ENCODE data around the gene MLLT10.

Gene MLLT10

GRCh38 chr10:21661935-21662334, 127.9 kb downstream of the MLLT10 start:
- no peaks in the 10 kb centered on the region for H3K9me3 Mint-ChIP-seq
- DNase-seq (ENCODE audit: low spot score in 2 of 2): no peak
- no peak overlapping the region for H3K27ac Mint-ChIP-seq
- H3K4me1 Mint-ChIP-seq: peaks cover 17% of the 10 kb centered on the region
- no peaks in the 10 kb centered on the region for H3K27me3 Mint-ChIP-seq
- H3K36me3 Mint-ChIP-seq: peaks cover 12% of the 10 kb centered on the region
- H3K4me3 Mint-ChIP-seq: no peak overlapping the region
- ATAC-seq (ENCODE audit: low read depth): no peak

DNA sequence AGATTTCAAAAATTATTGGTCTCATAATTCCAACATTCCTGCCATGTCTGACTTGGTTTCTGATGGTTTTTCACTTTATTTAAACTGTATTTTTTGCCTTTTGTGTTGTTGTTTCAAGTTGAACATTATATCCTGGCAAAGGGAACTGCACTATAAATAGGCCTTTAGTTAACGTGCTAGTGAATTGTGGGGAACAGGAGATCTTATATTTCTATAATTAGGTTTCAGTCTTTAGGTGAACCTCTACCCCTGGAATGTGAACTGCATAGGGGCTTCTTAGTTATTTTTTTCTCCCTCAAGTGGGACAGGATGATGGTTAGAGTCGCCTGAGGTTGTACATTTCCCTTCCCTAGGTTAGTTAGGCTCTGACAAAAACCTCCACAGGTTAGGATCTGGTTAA, 128.6 kb downstream of the MLLT10 start:
- ATAC-seq (ENCODE audit: low read depth) (no peak), DNase-seq (ENCODE audit: low spot score in 2 of 2) (no peak)
- peaks cover 17% of the 10 kb centered on the region for H3K4me1 Mint-ChIP-seq
- H3K27ac Mint-ChIP-seq: no peak overlapping the region
- H3K4me3 Mint-ChIP-seq: no peak overlapping the region
- no peaks in the 10 kb centered on the region for H3K27me3 Mint-ChIP-seq
- H3K9me3 Mint-ChIP-seq: no peaks in the 10 kb centered on the region
- peaks cover 14% of the 10 kb centered on the region for H3K36me3 Mint-ChIP-seq

DNA sequence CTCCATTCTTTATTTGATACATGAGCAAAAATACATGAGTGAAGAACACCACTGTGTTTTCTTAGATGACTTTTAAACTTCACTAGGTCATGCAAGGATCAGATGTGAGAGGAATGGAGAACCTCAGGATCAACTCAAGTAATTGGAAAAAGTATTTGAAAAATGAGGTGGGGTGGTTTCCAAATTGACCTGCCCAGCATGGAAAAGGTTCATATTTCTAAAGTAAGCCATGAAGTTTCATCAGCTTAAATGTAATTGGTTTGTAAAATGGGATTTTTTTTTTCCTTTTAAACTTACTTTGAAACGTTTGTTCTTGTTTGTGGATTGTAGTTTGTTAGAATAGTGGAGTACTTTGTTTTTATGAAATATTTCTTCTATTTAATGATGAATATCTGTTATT, 134.8 kb downstream of the MLLT10 start:
- H3K36me3 Mint-ChIP-seq: peaks cover 19% of the 10 kb centered on the region
- peaks cover 17% of the 10 kb centered on the region for H3K4me1 Mint-ChIP-seq
- no peak overlapping the region for H3K4me3 Mint-ChIP-seq
- H3K27me3 Mint-ChIP-seq: no peaks in the 10 kb centered on the region
- ATAC-seq (ENCODE audit: low read depth): no peak
- H3K9me3 Mint-ChIP-seq: no peaks in the 10 kb centered on the region
- no peak for DNase-seq (ENCODE audit: low spot score in 2 of 2)
- H3K27ac Mint-ChIP-seq: no peak overlapping the region

DNA sequence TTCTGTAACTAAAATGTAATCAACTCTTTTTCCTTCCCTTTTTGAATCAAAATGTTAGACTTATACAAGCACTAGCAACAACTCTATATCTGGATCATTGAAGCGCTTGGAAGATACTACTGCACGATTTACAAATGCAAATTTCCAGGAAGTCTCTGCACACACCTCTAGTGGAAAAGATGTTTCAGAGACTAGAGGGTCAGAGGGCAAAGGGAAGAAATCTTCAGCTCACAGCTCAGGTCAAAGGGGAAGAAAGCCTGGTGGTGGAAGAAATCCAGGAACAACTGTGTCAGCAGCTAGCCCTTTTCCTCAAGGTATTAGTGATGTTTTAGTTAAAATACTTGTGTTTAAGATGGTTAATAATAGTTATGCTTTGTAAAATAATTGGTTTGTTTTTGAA, 136.4 kb downstream of the MLLT10 start:
- no peak overlapping the region for H3K4me3 Mint-ChIP-seq
- peaks cover 21% of the 10 kb centered on the region for H3K36me3 Mint-ChIP-seq
- peaks cover 21% of the 10 kb centered on the region for H3K4me1 Mint-ChIP-seq
- H3K9me3 Mint-ChIP-seq: no peaks in the 10 kb centered on the region
- no peak for DNase-seq (ENCODE audit: low spot score in 2 of 2)
- peak overlapping the region; percentile 38 for H3K27ac Mint-ChIP-seq
- no peak for ATAC-seq (ENCODE audit: low read depth)
- H3K27me3 Mint-ChIP-seq: no peaks in the 10 kb centered on the region

GRCh38 chr10:21673668-21674067, 139.6 kb downstream of the MLLT10 start:
- Mint-ChIP-seq H3K36me3 (peaks cover 14% of the 10 kb centered on the region), H3K9me3 (no peaks in the 10 kb centered on the region), H3K27ac (no peak overlapping the region), H3K4me3 (no peak overlapping the region), H3K27me3 (no peaks in the 10 kb centered on the region), H3K4me1 (peaks cover 17% of the 10 kb centered on the region)
- ATAC-seq (ENCODE audit: low read depth): no peak
- DNase-seq (ENCODE audit: low spot score in 2 of 2): no peak

GRCh38 chr10:21675157-21675796, 141.2 kb downstream of the MLLT10 start:
- DNase-seq (ENCODE audit: low spot score in 2 of 2) (peak; percentile 11 to 16), ATAC-seq (ENCODE audit: low read depth) (no peak)
- Mint-ChIP-seq H3K27ac (no peak overlapping the region), H3K36me3 (peaks cover 9% of the 10 kb centered on the region), H3K4me3 (no peak overlapping the region), H3K9me3 (no peaks in the 10 kb centered on the region), H3K27me3 (no peaks in the 10 kb centered on the region), H3K4me1 (peaks cover 7% of the 10 kb centered on the region)

DNA sequence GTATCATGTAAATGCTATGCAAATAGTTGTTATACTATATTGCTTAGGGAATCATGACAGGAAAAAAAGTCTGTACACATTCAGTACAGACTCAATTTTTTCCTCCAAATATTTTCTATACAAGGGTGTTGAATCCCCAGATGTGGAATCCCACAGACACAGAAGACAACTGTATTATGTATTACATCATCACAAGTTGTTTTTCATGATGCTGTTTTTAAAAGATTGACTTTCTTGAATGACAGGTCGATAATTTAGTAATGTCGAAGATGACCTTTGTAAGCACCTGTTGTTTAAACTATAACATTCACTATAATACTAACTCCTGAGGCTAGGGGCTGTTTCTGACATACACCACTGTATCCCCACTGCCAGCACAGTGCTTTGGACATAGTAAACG, 143.5 kb downstream of the MLLT10 start:
- no peaks in the 10 kb centered on the region for H3K27me3 Mint-ChIP-seq
- DNase-seq (ENCODE audit: low spot score in 2 of 2) (no peak), ATAC-seq (ENCODE audit: low read depth) (no peak)
- peaks cover 12% of the 10 kb centered on the region for H3K36me3 Mint-ChIP-seq
- H3K9me3 Mint-ChIP-seq: no peaks in the 10 kb centered on the region
- peaks cover 4% of the 10 kb centered on the region for H3K4me1 Mint-ChIP-seq
- no peak overlapping the region for H3K4me3 Mint-ChIP-seq
- H3K27ac Mint-ChIP-seq: no peak overlapping the region

GRCh38 chr10:21681156-21681555, 147.1 kb downstream of the MLLT10 start:
- no peak for ATAC-seq (ENCODE audit: low read depth)
- DNase-seq (ENCODE audit: low spot score in 2 of 2): no peak
- Mint-ChIP-seq H3K4me3 (no peak overlapping the region), H3K4me1 (no peaks in the 10 kb centered on the region), H3K27me3 (no peaks in the 10 kb centered on the region), H3K9me3 (no peaks in the 10 kb centered on the region), H3K27ac (no peak overlapping the region), H3K36me3 (peaks cover 18% of the 10 kb centered on the region)

GRCh38 chr10:21687266-21688008, 153.4 kb downstream of the MLLT10 start:
- ATAC-seq (ENCODE audit: low read depth): no peak
- no peak for DNase-seq (ENCODE audit: low spot score in 2 of 2)
- Mint-ChIP-seq H3K27ac (peak overlapping the region; percentile 29), H3K4me3 (no peak overlapping the region), H3K27me3 (no peaks in the 10 kb centered on the region), H3K36me3 (peaks cover 36% of the 10 kb centered on the region), H3K4me1 (peaks cover 10% of the 10 kb centered on the region), H3K9me3 (no peaks in the 10 kb centered on the region)

- H3K36me3 Mint-ChIP-seq: peaks cover 36% of the 10 kb centered on the region
- ATAC-seq (ENCODE audit: low read depth): no peak
- H3K4me1 Mint-ChIP-seq: peaks cover 10% of the 10 kb centered on the region
- no peaks in the 10 kb centered on the region for H3K27me3 Mint-ChIP-seq
- no peak overlapping the region for H3K27ac Mint-ChIP-seq
- no peak overlapping the region for H3K4me3 Mint-ChIP-seq
- no peak for DNase-seq (ENCODE audit: low spot score in 2 of 2)
- H3K9me3 Mint-ChIP-seq: no peaks in the 10 kb centered on the region
Measured at GRCh38 chr10:21688009-21688332, 153.9 kb downstream of the MLLT10 start.

DNA sequence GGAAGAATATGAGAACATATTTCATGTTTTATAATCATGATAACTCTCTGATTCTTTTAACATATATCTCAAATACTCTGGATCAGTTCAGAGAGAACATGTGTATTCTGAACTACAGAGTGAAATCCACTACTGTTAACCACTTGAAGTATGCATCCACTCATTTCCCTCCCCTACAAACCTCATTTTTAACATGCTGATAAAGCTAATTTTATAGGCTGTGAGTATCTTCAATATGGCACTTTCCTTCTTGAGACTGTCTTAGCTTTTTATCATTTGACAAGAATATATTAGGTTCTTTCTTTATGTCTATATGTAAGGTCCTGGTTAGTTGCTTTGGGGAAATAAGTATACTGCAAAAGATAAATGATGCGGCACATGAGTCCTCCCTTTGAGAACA, 154.8 kb downstream of the MLLT10 start:
- Mint-ChIP-seq H3K4me3 (no peak overlapping the region), H3K27me3 (no peaks in the 10 kb centered on the region), H3K36me3 (peaks cover 38% of the 10 kb centered on the region), H3K4me1 (peaks cover 10% of the 10 kb centered on the region), H3K27ac (no peak overlapping the region), H3K9me3 (no peaks in the 10 kb centered on the region)
- DNase-seq (ENCODE audit: low spot score in 2 of 2): no peak
- ATAC-seq (ENCODE audit: low read depth): no peak

DNA sequence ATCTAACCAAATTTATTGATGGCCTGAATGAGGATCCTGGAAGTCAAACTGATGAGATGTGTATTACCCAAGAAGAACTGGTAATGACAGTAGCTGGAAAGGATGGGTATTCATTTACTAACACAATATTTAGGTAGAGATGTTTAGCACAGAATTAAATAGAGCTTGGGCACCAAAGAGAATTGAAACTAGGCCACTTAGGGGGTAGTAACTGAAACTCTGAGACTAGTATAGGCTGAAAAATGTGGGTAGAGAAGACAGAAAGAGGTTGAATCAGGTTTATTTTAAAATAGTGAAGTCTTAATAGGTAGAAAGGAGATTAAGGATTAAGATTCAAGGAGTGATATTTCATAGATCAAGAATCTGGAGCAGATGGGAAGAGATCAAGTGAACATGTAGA, 155.8 kb downstream of the MLLT10 start:
- Mint-ChIP-seq H3K36me3 (peaks cover 30% of the 10 kb centered on the region), H3K4me1 (peaks cover 10% of the 10 kb centered on the region), H3K9me3 (no peaks in the 10 kb centered on the region), H3K27me3 (no peaks in the 10 kb centered on the region), H3K4me3 (no peak overlapping the region), H3K27ac (peak overlapping the region; percentile 25)
- DNase-seq (ENCODE audit: low spot score in 2 of 2): no peak
- no peak for ATAC-seq (ENCODE audit: low read depth)

- Mint-ChIP-seq H3K27ac (peak overlapping the region; percentile 33), H3K4me3 (no peak overlapping the region), H3K27me3 (no peaks in the 10 kb centered on the region), H3K4me1 (peaks cover 4% of the 10 kb centered on the region), H3K36me3 (peaks cover 37% of the 10 kb centered on the region), H3K9me3 (peaks cover under 1% of the 10 kb centered on the region)
- DNase-seq (ENCODE audit: low spot score in 2 of 2) (no peak), ATAC-seq (ENCODE audit: low read depth) (no peak)
Measured at GRCh38 chr10:21692916-21693315, 158.9 kb downstream of the MLLT10 start.

GRCh38 chr10:21693418-21693817, 159.4 kb downstream of the MLLT10 start:
- Mint-ChIP-seq H3K9me3 (peaks cover 4% of the 10 kb centered on the region), H3K27ac (peak overlapping the region; percentile 33), H3K4me1 (peaks cover 6% of the 10 kb centered on the region), H3K4me3 (no peak overlapping the region), H3K36me3 (peaks cover 42% of the 10 kb centered on the region), H3K27me3 (no peaks in the 10 kb centered on the region)
- DNase-seq (ENCODE audit: low spot score in 2 of 2): no peak
- no peak for ATAC-seq (ENCODE audit: low read depth)

DNA sequence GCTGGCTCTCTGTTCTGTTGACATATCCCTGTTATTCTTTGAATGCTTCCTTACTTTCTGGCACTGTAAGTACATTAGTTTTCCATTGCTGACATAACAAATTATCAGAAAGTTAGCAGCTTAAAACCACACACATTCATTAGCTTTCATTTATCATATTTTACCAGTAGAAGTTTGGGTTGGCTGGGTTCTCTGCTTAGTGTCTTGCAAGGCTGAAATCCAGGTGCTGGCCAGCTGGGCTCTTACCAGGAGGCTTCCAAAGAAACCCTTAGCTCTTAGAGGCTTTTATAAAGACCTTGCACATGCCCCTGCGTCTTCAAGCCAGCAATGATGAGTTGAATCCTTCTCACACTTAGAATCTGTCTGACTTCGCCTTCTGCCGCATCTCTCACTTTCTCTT, 160.6 kb downstream of the MLLT10 start:
- Mint-ChIP-seq H3K4me3 (no peak overlapping the region), H3K27ac (no peak overlapping the region), H3K4me1 (peaks cover 6% of the 10 kb centered on the region), H3K36me3 (peaks cover 46% of the 10 kb centered on the region), H3K9me3 (peaks cover 4% of the 10 kb centered on the region), H3K27me3 (no peaks in the 10 kb centered on the region)
- ATAC-seq (ENCODE audit: low read depth): no peak
- DNase-seq (ENCODE audit: low spot score in 2 of 2): no peak
